Measurements from ENCODE around the gene FHIP1A. TPM values are rescaled to one million over a fixed set of nuclear protein-coding genes. Genes with fewer than 3 reads are reported as not detected.

The FHIP1A gene
- total RNA-seq, 1 donor = under 0.01 TPM

- TF ChIP-seq, protein P1, sequence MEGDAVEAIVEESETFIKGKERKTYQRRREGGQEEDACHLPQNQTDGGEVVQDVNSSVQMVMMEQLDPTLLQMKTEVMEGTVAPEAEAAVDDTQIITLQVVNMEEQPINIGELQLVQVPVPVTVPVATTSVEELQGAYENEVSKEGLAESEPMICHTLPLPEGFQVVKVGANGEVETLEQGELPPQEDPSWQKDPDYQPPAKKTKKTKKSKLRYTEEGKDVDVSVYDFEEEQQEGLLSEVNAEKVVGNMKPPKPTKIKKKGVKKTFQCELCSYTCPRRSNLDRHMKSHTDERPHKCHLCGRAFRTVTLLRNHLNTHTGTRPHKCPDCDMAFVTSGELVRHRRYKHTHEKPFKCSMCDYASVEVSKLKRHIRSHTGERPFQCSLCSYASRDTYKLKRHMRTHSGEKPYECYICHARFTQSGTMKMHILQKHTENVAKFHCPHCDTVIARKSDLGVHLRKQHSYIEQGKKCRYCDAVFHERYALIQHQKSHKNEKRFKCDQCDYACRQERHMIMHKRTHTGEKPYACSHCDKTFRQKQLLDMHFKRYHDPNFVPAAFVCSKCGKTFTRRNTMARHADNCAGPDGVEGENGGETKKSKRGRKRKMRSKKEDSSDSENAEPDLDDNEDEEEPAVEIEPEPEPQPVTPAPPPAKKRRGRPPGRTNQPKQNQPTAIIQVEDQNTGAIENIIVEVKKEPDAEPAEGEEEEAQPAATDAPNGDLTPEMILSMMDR (IDR thresholded peaks at IDR 0.05; ENCODE audit: insufficient read depth, low read depth, low read length) = no peak
- no peak for DNase-seq (ENCODE audit: low read depth)
- no peak overlapping the region for H3K4me3 ChIP-seq (ENCODE audit: low read depth, low read length)
Observed at GRCh38 chr4:151417766-151418376, 8.9 kb downstream of the FHIP1A start.

GRCh38 chr4:151418385-151418784, 9.4 kb downstream of the FHIP1A start:
- TF ChIP-seq, protein P1 (IDR thresholded peaks at IDR 0.05; ENCODE audit: insufficient read depth, low read depth, low read length) = no peak
- H3K4me3 ChIP-seq (ENCODE audit: low read depth, low read length) = no peak overlapping the region
- peak; percentile 49 for DNase-seq (ENCODE audit: low read depth)

DNA sequence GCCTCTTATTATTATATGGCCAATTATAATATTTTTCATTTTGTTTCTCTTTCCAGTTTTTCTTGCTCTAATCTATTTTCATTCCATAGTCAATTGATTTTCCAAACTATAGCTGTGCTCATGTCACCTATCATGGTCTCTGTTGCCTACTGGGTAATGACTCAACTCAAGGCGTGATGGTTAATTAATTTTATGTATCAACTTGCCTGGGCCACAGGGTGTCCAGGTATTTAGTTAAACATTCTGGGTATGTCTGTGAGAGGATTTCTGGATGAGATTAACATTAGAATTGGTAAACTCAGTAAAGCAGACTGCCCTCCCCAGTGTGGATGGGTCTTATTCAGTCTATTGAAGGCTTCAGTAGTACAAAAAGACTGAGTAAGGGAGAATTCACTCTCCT, 9.9 kb downstream of the FHIP1A start:
- TF ChIP-seq, protein P1 (IDR thresholded peaks at IDR 0.05; ENCODE audit: insufficient read depth, low read depth, low read length) = no peak
- DNase-seq (ENCODE audit: low read depth) = no peak
- H3K4me3 ChIP-seq (ENCODE audit: low read depth, low read length) = no peak overlapping the region

GRCh38 chr4:151420250-151420807, 11.4 kb downstream of the FHIP1A start:
- TF ChIP-seq, protein P1 (IDR thresholded peaks at IDR 0.05; ENCODE audit: insufficient read depth, low read depth, low read length) = no peak
- H3K4me3 ChIP-seq (ENCODE audit: low read depth, low read length) = no peak overlapping the region
- no peak for DNase-seq (ENCODE audit: low read depth)

GRCh38 chr4:151422854-151423253, 13.9 kb downstream of the FHIP1A start:
- no peak overlapping the region for H3K4me3 ChIP-seq (ENCODE audit: low read depth, low read length)
- TF ChIP-seq, protein P1 (IDR thresholded peaks at IDR 0.05; ENCODE audit: insufficient read depth, low read depth, low read length) = no peak
- DNase-seq (ENCODE audit: low read depth) = no peak

DNA sequence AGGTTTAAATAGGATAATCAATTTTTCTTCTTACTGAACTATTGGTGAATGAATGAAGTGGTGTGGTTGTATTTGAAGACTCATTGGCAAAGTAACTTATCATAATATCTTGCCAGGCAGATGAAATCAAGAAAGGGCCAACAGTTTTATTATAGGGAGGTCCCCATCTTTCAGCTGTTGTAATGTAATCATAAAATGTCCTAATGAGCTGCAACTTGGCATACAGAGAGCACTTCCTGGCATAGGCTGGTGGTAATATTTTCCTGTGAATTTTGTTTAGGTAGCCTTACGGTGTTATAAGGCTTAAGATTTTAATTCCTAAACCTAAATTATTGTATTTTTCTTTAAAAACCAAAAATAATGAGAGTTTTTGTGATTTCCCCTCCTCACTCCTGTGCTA, 17.5 kb downstream of the FHIP1A start:
- DNase-seq (ENCODE audit: low read depth) = no peak
- H3K4me3 ChIP-seq (ENCODE audit: low read depth, low read length) = no peak overlapping the region
- TF ChIP-seq, protein P1 (IDR thresholded peaks at IDR 0.05; ENCODE audit: insufficient read depth, low read depth, low read length) = no peak

DNA sequence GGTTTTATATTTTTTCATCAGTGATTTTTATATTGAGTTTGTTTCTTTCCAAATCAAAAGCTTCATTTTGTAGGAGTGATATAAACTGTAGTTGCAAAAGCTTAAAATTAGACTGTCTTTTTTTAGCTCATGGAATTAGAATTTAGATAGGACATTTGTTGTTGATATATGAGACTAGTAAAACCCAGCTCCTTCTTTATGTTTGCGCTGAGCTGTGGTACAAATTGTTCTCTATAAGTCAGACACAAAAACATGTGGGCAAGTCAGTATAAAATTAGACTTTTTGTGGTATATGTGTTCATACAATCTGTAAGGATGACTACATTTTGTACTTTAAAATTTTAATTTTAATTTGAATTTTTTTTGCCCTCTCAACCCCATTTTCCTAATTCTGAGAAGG, 18.3 kb downstream of the FHIP1A start:
- DNase-seq (ENCODE audit: low read depth) = no peak
- TF ChIP-seq, protein P1 (IDR thresholded peaks at IDR 0.05; ENCODE audit: insufficient read depth, low read depth, low read length) = no peak
- H3K4me3 ChIP-seq (ENCODE audit: low read depth, low read length) = no peak overlapping the region

Data from fibroblast of villous mesenchyme (primary cell).